ENCODE measurements around the gene HERC6.

GRCh38 chr4:88352062-88352740, 26.5 kb upstream of the HERC6 start:
- no peak for TF ChIP-seq SUZ12 (IDR thresholded peaks at IDR 0.05)
- no peak for TF ChIP-seq BHLHE40 (IDR thresholded peaks at IDR 0.05; ENCODE audit: borderline replicate concordance)
- no peak for TF ChIP-seq FOXM1 (IDR thresholded peaks at IDR 0.05; ENCODE audit: borderline replicate concordance)
- TF ChIP-seq TARDBP (IDR thresholded peaks at IDR 0.05) = no peak
- TF ChIP-seq CTBP1 (IDR thresholded peaks at IDR 0.05; ENCODE audit: borderline replicate concordance) = no peak
- TF ChIP-seq, protein P1, sequence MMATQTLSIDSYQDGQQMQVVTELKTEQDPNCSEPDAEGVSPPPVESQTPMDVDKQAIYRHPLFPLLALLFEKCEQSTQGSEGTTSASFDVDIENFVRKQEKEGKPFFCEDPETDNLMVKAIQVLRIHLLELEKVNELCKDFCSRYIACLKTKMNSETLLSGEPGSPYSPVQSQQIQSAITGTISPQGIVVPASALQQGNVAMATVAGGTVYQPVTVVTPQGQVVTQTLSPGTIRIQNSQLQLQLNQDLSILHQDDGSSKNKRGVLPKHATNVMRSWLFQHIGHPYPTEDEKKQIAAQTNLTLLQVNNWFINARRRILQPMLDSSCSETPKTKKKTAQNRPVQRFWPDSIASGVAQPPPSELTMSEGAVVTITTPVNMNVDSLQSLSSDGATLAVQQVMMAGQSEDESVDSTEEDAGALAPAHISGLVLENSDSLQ (IDR thresholded peaks at IDR 0.05) = no peak
- no peak for TF ChIP-seq SP1 (IDR thresholded peaks at IDR 0.05)
- no peak for TF ChIP-seq ARNT (IDR thresholded peaks at IDR 0.05)
- no peak for TF ChIP-seq NFRKB (IDR thresholded peaks at IDR 0.05)
- no peak for TF ChIP-seq LEF1 (IDR thresholded peaks at IDR 0.05; ENCODE audit: borderline replicate concordance)
- no peak for TF ChIP-seq ELF4 (IDR thresholded peaks at IDR 0.05)
- TF ChIP-seq L3MBTL2 (conservative IDR thresholded peaks at IDR 0.05) = no peak
- no peak for TF ChIP-seq FOXA1 (IDR thresholded peaks at IDR 0.05)
- no peak for TF ChIP-seq HDGF (IDR thresholded peaks at IDR 0.05; ENCODE audit: borderline replicate concordance)
